Measurements from ENCODE around the gene RUVBL1. TPM values are rescaled to one million over a fixed set of nuclear protein-coding genes. Genes with fewer than 3 reads are reported as not detected.

Gene RUVBL1
- total RNA-seq, 1 donor from 2014 or later = 33.1 TPM

DNA sequence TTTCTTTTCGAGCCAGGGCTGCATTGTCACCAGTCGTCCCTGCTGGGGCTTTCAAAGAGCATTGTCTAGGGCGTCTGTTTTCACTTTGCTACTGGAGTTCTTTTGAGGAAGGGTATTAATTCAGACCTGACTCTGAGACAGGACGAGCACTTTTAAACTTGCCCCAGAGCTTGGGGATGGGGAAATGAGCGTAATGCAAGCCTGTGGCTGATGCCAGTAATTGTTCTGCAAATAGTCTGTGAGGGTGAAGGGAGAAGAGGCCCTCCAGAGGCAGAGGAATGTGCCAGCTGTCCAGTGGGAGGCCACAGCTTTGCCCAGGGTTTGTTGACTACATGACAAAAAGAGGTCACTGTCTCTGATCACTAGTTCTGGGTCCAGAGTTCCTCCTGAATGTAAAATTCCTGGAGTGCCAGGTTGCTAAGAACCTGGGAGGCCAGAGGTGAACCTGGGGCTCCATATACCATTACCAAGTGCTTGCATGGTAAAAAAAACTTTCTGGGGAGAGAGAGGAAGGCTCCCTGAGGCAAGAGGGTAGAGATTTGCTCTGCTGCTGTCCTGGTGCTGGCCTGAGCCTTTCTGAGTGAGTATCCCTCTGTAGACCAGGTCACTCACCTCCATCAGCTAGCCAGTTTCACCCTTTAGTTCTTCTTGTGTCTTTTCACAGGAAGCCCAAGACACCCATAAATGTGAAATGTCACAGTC lies 44.5 kb upstream of the RUVBL1 start:
- Mint-ChIP-seq H3K9me3 (ENCODE audit: unreplicated experiment) (no peaks in the 10 kb centered on the region), H3K4me1 (ENCODE audit: low read depth, unreplicated experiment) (peaks cover 4% of the 10 kb centered on the region), H3K27ac (ENCODE audit: unreplicated experiment) (no peak overlapping the region), H3K36me3 (ENCODE audit: unreplicated experiment) (no peaks in the 10 kb centered on the region), H3K27me3 (ENCODE audit: unreplicated experiment) (no peaks in the 10 kb centered on the region), H3K4me3 (ENCODE audit: unreplicated experiment) (no peak overlapping the region)
- DNase-seq = no peak
- TF ChIP-seq, protein P1, sequence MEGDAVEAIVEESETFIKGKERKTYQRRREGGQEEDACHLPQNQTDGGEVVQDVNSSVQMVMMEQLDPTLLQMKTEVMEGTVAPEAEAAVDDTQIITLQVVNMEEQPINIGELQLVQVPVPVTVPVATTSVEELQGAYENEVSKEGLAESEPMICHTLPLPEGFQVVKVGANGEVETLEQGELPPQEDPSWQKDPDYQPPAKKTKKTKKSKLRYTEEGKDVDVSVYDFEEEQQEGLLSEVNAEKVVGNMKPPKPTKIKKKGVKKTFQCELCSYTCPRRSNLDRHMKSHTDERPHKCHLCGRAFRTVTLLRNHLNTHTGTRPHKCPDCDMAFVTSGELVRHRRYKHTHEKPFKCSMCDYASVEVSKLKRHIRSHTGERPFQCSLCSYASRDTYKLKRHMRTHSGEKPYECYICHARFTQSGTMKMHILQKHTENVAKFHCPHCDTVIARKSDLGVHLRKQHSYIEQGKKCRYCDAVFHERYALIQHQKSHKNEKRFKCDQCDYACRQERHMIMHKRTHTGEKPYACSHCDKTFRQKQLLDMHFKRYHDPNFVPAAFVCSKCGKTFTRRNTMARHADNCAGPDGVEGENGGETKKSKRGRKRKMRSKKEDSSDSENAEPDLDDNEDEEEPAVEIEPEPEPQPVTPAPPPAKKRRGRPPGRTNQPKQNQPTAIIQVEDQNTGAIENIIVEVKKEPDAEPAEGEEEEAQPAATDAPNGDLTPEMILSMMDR (IDR thresholded peaks at IDR 0.05; ENCODE audit: partially characterized antibody, unreplicated experiment) = no peak

DNA sequence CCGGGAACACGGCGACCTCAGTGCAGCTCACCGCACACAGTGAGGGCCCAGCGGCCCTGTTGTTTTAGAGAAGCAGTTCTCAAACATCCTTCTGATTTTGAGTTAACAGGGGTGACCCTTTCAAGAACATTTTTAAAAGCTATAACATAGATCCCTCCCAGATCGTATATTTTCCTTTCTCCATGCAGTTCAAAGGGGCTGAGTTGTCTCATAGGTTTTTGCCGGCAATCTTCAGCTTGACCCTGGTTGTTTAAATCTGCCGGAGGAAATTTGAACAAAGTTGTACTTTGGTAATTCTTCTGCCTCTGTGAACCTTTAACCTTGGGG lies 44.0 kb upstream of the RUVBL1 start:
- Mint-ChIP-seq H3K9me3 (ENCODE audit: unreplicated experiment) (no peaks in the 10 kb centered on the region), H3K4me3 (ENCODE audit: unreplicated experiment) (no peak overlapping the region), H3K27me3 (ENCODE audit: unreplicated experiment) (no peaks in the 10 kb centered on the region), H3K36me3 (ENCODE audit: unreplicated experiment) (no peaks in the 10 kb centered on the region), H3K27ac (ENCODE audit: unreplicated experiment) (no peak overlapping the region), H3K4me1 (ENCODE audit: low read depth, unreplicated experiment) (peaks cover 4% of the 10 kb centered on the region)
- TF ChIP-seq, protein P1 (IDR thresholded peaks at IDR 0.05; ENCODE audit: partially characterized antibody, unreplicated experiment) = no peak
- no peak for DNase-seq

DNA sequence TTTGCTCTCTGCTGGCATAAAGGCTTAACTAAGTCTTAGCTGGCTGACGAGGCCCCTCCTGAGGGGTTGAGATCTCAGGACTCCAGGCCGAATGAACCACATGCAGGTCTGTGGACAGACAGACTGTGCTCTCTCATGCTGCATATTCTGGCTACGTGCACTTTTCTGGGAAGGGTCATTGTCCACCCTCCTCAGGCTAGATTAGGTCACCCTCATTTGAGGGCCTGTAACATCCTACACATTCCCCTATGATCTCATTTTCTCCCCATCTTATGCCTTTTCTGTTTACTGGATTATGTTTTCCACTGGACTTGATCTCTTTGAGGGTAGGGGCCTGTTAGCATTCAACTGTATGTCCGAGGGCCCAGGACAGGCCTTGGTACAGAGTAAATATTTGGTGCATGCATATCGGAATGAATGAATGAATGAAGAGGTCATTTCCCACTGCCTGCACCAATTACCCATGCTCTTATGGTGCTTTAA lies 43.4 kb upstream of the RUVBL1 start:
- TF ChIP-seq, protein P1 (IDR thresholded peaks at IDR 0.05; ENCODE audit: partially characterized antibody, unreplicated experiment) = no peak
- H3K4me1 Mint-ChIP-seq (ENCODE audit: low read depth, unreplicated experiment) = peaks cover 4% of the 10 kb centered on the region
- H3K27me3 Mint-ChIP-seq (ENCODE audit: unreplicated experiment) = no peaks in the 10 kb centered on the region
- H3K9me3 Mint-ChIP-seq (ENCODE audit: unreplicated experiment) = no peaks in the 10 kb centered on the region
- H3K4me3 Mint-ChIP-seq (ENCODE audit: unreplicated experiment) = no peak overlapping the region
- no peak for DNase-seq
- no peaks in the 10 kb centered on the region for H3K36me3 Mint-ChIP-seq (ENCODE audit: unreplicated experiment)
- H3K27ac Mint-ChIP-seq (ENCODE audit: unreplicated experiment) = no peak overlapping the region

DNA sequence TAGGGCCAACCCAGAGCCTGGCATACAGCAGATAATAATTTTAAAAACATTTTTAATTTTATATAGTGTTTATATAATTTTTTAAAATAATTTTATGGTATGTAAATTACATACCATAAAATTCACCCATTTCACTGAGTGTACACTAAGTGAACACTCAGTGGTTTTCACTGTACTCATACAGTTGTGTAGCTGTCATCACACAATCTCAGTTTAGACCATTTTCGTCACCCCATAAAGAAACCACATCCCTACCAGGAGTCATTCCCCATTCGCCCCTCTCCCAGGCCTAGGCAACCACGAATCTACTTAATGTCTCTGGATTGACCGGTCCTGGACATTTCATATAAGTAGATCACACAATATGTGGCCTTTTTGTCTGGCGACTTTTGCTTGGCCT lies 39.8 kb upstream of the RUVBL1 start:
- TF ChIP-seq, protein P1 (IDR thresholded peaks at IDR 0.05; ENCODE audit: partially characterized antibody, unreplicated experiment) = no peak
- H3K27me3 Mint-ChIP-seq (ENCODE audit: unreplicated experiment) = no peaks in the 10 kb centered on the region
- no peaks in the 10 kb centered on the region for H3K9me3 Mint-ChIP-seq (ENCODE audit: unreplicated experiment)
- no peak overlapping the region for H3K4me3 Mint-ChIP-seq (ENCODE audit: unreplicated experiment)
- H3K27ac Mint-ChIP-seq (ENCODE audit: unreplicated experiment) = no peak overlapping the region
- no peaks in the 10 kb centered on the region for H3K36me3 Mint-ChIP-seq (ENCODE audit: unreplicated experiment)
- DNase-seq = no peak
- peaks cover 2% of the 10 kb centered on the region for H3K4me1 Mint-ChIP-seq (ENCODE audit: low read depth, unreplicated experiment)

DNA sequence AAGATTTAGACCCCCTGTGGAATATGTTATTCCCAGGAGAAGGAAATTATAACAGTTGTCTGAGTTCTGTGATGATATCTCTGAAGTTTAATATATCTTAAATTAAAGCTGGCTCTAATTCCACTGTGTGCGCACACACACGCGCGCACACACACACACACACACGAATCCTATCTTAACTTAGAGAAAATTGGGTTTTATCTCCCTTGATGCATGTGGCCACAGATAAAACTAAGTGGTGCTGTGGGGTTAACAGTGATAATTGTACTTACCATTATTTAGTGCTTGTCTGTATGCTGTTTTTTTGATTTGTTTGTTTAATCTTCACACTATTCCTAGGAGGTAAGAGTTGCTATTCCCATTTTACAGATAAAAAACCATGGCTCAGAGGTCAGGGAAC lies 37.0 kb upstream of the RUVBL1 start:
- H3K4me1 Mint-ChIP-seq (ENCODE audit: low read depth, unreplicated experiment) = no peaks in the 10 kb centered on the region
- H3K9me3 Mint-ChIP-seq (ENCODE audit: unreplicated experiment) = no peaks in the 10 kb centered on the region
- H3K36me3 Mint-ChIP-seq (ENCODE audit: unreplicated experiment) = peaks cover 16% of the 10 kb centered on the region
- H3K4me3 Mint-ChIP-seq (ENCODE audit: unreplicated experiment) = no peak overlapping the region
- TF ChIP-seq, protein P1 (IDR thresholded peaks at IDR 0.05; ENCODE audit: partially characterized antibody, unreplicated experiment) = no peak
- DNase-seq = no peak
- no peak overlapping the region for H3K27ac Mint-ChIP-seq (ENCODE audit: unreplicated experiment)
- no peaks in the 10 kb centered on the region for H3K27me3 Mint-ChIP-seq (ENCODE audit: unreplicated experiment)
